ENCODE results near the gene HSDL2.
"Not testable (repeated sequence)": the region's sequence is repeated elsewhere in the genome, so short reads cannot be mapped to it uniquely, and the experiment has no call there.

The HSDL2 gene

DNA sequence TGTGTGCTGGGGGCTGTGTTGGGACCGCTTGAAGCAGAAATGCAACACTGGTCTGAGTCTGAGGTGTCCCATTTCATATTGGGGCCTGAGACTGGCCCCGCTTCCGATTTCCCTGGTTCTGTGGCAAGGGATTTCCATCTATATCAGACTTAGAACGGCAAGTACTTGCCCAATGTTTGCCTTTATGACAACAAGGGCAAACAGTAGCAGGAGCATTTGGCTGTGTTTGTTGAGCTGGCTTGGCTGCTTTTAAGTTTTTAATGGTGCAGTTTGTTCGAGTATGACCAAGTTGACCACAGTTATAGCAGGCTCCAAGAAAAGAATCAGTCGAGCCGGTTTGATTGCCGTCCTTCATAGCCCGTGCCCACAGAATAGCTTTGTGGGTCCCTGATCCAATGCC lies 17.0 kb downstream of the HSDL2 start:
- DNase-seq (ENCODE audit: low read depth in 2 of 2) = no peak

DNA sequence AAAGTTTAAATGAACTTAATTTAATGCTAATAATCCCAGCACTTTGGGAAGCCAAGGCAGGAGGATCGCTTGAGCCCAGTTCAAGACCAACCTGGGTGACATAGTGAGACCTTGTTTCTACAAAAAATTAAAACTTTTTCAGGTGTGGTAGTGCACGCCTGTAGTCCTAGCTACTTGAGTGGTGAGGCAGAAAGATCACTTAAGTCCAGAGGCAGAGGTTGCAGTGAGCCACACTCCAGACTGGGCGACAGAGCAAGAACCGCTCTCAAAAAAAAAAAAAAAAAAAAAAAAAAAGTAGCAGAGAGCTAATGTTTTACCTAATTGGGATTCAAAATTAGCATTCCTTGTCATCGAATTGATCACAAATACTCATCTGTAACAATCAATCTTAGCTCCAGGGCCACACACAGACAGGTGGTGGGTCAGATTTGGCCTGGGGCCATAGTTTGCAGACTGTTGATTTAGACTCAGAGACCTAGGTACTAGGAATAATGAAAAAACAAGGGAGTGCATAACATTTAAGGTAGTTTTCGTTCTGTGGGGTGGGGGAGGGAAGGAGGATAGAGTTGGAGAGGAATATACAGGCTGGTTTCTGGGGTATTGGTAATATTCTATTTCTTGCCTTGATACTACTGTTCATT lies 21.4 kb downstream of the HSDL2 start:
- DNase-seq (ENCODE audit: low read depth in 2 of 2) = no peak

DNA sequence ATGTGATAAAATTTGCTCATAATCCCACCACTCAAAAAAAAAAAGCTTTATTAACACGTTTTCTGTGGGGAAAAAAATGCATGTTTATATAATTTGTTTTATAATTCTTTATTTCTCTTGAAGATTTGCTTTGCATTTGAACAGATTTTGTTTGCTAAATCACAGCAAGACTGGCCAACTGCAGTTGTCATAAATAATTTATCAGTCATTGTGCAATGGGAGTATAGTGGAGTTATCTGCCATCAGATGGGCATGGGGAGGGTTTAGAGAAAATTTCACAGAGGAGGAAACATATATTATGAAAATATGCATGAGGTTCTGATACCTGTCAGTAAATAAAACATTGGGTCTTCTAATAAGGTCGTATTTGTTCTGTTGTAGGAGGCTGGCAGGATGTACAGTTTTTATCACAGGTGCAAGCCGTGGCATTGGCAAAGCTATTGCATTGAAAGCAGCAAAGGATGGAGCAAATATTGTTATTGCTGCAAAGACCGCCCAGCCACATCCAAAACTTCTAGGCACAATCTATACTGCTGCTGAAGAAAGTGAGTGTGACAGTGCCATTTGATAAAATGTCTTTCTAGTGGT lies 23.8 kb downstream of the HSDL2 start:
- no peak for DNase-seq (ENCODE audit: low read depth in 2 of 2)

DNA sequence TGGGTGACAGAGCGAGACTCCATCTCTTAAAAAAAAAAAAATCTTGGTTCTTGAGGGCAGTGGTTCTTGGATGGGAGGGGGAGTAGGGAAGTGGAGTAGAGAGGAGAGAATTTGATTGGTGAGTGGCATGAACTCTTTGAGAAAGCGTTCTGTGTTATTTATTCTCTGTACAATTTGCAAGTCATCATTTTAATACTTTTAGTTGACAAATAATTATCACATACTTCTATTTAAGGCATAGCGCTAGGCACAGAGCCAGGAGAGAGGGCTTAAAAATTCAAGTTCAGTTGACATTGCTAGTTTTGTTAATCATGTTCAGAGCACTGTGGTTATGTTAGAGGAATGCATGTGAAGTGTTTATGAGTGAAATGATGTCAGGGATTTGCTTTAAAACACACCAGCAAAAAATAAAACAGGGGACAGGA lies 24.6 kb downstream of the HSDL2 start:
- no peak for DNase-seq (ENCODE audit: low read depth in 2 of 2)

DNA sequence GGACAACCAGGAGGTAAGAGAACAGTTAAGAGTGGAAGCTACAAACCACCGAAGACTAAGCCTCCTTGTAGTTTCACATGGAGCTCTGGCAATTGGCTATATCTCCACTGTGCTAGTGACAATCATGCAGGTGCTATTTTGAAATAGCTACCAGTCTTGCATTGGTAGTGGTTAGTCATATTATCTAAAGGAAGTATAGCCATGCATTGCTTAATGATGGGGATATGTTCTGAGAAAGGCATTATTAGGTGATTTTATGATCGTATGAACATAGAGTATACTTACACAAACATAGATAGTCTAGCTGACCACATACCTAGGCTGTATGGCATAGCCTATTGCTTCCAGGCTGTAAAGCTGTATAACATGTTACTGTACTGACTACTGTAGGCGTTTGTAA lies 28.4 kb downstream of the HSDL2 start:
- DNase-seq (ENCODE audit: low read depth in 2 of 2) = no peak

DNA sequence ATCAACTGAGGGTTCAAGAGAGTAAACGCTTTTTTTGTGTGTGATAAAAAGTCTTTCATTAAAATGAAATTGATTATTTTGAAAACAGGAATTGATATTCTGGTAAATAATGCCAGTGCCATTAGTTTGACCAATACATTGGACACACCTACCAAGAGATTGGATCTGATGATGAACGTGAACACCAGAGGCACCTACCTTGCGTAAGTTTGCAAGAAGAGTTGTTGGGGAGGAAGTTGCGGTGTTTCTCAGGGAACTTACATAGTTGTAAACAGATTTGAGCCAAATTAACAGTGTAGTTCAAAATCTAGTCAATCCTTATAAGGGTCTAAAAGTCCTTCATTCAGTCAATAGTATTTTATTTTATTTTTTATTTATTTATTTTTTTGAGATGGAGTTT lies 28.9 kb downstream of the HSDL2 start:
- DNase-seq (ENCODE audit: low read depth in 2 of 2) = no peak

DNA sequence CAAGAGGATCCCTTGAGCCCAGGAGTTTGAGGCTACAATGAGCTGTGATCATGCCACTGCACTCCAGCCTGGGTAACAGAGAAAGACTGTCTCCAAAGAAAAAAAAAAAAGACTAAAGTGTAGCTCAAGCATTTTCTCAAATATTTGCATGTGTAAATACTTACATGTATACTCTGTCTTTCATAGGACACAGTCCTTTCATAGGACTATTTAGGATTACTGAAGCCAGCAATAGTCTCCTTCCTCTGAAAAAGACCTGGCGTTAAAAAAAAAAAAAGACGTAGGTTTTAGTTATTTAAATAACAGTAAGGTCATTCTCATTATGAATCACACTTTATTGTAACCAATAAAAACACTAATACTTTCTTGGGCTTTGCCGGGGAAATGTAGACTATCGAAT lies 29.9 kb downstream of the HSDL2 start:
- no peak for DNase-seq (ENCODE audit: low read depth in 2 of 2)

DNA sequence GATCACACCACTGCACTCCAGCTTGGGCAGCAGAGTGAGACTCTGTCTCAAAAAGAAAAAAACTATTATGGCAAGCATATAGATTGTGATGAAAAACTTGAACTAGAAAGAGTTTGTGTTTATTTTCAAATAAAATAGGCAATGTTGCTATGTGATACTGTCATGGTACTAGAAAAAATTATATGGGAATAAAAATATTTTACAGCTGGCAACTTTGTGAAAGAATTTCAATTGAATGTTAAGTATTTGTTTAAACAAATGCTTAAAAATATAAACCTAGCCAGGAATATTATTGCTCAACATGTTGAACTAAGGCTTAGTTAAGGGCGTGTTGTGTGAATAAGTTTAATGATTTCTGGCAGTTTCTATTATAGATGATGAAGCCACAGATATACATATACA lies 31.7 kb downstream of the HSDL2 start:
- no peak for DNase-seq (ENCODE audit: low read depth in 2 of 2)

DNA sequence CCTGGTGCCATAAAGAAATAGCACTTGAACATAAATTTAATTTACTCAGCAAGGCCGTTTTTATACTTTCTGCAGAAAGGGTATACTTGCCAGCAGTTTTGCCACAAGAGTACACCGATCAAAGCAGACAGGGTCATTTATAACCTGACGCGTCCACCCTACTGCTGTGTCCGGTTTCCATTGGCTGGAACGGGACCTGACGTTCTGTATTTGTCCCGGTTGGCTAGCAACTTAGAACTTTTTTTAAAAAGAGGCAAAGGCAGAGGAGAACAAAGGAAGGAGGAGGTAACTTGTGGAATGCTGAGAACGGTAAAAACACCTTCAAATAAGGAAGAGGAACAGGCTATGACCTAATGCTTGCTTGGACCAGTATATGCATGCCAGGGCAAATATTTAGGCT lies 33.8 kb downstream of the HSDL2 start:
- not testable (repeated sequence) for DNase-seq (ENCODE audit: low read depth in 2 of 2)

DNA sequence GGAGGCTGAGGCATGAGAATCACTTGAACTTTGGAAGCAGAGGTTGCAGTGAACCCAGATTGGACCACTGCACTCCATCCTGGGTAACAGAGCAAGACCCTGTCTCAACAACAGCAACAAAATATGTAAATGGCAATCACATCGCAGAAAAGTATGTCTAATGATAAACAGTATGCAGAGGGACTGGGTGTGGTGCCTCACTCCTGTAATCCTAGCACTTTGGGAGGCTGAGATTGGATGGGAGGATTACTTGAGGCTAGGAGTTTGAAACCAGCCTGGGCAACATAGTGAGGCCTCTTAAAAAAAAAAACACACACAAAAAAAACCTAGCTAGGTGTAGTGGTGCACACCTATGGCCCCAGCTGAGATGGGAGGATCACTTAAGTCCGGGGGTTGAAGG lies 40.3 kb downstream of the HSDL2 start:
- DNase-seq (ENCODE audit: low read depth in 2 of 2) = no peak

DNA sequence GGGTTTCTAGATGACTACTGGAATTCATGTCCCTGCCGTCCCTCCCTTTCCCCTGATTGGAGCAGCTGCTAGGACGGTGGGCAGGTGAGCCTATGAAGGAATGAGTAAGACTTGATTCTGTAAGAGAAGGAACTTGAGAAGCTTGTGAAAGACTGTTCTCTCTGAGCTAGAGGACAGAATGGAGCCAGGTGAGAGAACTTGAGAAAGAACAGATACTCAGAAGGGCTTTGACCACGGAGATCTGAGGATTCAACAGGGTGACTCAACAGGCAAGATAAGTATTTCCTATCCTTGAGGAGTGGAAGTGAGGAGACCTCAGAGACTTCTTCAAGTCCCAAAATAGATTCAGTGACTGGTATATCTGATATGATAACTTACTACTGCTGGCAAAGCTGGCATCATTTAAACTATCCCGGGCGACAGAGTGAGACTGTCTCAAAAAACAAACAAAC lies 41.9 kb downstream of the HSDL2 start:
- DNase-seq (ENCODE audit: low read depth in 2 of 2) = no peak

DNA sequence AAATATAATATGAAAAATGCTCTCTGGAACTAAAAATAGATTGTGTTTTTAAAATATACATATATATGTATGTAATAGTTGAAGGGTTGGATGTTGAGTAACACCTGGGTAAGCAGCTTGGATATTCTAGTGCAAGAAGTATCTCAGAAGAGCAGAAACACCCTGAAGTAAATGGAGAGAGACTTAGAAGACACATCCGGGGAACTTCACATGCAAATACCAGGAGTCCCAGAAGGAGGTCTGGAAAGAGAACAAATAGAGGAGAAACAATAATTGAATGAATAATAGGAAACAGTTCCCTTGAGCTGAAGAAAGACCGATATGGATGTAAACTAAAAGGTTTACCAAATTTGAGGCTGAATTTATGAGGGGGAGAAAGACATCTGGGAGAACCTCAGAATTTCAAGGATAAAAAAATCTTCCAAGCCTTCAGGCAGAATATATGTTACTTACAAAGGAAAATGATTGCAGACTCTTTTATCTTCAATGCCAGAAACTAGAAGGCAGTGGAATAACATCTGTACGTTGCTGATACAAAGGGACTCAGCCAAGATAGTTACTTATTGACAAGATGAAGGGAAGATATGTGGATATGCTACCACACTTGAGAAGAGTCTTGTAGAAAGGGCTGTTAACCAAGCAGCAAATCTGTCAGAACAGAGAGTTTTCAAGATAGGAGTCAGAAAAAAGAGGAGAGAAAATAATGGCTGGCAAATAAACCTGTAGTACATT lies 42.7 kb downstream of the HSDL2 start:
- no peak for DNase-seq (ENCODE audit: low read depth in 2 of 2)

DNA sequence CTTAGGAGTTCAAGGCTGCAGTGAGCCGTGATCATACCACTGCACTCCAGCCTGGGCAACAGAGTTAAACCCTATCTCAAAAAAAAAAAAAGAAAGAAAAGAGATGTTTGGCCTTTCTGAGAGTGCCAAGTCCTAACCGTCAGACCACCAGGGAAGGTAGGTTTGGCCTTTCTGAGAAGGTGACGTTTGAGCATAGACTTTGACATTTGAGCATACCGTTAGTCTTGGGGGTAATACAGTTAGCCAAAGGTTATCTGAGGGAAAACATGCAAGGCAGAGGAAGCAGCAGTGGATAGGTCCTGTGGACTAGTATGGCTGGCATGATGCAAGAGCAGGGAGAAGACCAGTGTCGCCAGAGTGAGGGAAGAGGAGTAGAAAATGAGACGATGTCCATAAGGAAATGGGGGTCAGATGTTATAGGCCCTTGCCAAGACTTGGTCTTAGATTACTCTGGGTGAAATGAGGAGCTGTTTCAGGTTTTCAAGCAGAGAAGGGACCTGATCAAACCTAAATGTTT lies 50.2 kb downstream of the HSDL2 start:
- no peak for DNase-seq (ENCODE audit: low read depth in 2 of 2)

DNA sequence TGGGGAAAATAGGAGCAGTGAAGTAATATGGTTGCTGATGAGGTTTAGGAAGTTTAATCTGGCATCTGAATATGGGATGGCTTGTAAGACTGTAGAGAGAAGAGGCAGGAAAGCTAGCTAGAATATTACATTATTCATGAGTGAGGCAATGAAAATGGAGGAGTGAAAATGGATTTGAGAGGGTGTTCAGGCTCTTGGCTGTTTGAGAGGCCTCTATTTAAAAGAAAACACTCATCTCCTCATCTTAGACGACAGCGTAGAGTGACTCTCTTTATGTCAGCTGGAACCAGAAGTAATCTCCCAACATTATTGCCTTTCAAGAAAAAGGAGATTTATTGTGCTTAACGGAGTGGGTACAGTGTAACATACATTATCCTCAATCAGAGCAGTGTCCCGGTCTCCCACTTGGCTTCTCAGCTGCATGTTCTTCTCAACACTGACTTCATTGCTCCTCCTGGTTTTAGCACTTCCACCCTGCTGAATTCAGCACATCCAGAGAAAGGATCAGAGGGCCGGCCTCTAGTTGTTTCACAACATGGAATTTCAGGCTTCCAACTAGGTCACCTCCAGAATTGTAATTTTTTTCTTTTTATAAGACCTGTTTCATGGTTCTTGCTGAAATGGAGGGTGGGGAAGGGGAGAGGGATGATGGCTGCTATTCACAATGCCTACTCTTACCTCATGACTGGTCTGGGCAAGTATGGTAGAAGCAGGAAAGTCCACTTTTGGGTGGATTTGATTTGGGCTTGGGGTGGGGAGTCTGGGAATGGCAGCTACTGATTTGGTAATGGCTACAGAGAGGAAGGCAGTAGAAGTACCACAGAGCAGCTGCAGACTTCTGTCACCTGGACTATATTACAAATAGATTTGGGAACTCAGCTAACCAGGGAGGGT lies 53.8 kb downstream of the HSDL2 start:
- DNase-seq (ENCODE audit: low read depth in 2 of 2) = no peak

DNA sequence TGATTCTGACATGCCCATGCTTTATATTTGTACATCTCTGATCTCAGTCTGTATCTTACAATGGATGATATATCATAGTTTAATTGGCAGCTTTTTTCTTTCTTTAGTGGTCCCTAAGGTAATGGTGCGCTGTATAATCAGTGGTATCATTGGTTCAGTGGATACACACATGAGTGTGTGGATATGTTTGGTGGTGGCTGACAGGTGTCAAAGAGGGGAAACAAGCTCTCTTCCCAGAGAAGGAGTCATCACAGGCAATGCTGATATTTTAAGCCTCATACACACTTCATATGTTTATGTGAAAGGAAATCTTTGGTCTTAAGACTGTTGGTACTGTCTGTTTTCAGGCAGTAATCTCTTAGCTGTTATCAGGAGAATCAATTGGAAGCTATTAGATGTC lies 54.6 kb downstream of the HSDL2 start:
- no peak for DNase-seq (ENCODE audit: low read depth in 2 of 2)

DNA sequence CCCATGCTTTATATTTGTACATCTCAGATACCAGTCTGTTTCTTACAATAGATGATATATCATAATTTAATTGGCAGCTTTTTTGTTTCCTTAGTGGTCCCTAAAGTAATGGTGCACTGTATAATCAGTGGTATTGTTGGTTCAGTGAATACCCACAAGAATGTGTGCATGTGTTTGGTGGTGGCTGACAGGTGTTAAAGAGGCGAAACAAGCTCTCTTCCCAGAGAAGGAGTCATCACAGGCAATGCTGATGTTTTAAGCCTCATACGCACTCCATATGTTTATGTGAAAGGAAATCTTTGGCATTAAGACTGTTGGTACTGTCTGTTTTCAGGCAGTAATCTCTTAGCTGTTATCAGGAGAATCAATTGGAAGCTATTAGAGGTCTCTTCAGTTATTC lies 57.5 kb downstream of the HSDL2 start:
- DNase-seq (ENCODE audit: low read depth in 2 of 2) = no peak

DNA sequence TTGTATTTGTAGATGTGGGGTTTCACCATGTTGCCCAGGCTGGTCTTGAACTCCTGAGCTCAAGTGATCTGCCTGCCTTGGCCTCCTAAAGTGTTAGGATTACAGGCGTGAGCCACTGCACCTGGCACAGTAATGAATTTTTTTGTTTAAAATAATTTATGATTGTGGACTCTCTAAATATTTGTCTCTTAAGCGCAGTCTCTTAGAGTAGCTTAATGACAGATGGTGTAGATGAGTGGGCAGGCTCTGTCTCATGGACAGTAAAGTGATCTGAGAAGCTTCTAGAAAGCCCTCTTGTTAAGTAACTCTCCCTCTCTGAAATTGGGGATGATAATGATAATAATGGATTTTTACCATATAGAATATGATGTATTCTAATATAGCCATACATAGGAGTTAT lies 59.3 kb downstream of the HSDL2 start:
- no peak for DNase-seq (ENCODE audit: low read depth in 2 of 2)

DNA sequence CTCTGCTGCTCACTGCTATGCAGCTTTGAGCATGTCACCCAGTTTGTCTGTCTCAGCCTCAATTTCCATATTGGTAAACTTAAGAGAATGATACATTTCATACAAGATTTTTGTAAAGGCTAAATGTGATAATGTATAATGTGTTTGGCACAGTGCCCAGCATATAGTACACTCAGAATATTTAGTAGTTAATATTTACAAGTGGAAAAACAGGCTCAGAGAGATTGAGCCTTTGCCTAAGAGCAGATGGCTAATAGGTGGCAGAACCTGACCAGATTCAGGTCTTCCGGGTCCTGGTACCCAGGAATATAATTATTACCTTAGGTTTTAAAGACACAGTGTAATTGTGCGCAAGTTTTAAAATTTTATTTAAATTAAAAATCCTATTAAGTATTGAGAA lies 59.9 kb downstream of the HSDL2 start:
- DNase-seq (ENCODE audit: low read depth in 2 of 2) = no peak

DNA sequence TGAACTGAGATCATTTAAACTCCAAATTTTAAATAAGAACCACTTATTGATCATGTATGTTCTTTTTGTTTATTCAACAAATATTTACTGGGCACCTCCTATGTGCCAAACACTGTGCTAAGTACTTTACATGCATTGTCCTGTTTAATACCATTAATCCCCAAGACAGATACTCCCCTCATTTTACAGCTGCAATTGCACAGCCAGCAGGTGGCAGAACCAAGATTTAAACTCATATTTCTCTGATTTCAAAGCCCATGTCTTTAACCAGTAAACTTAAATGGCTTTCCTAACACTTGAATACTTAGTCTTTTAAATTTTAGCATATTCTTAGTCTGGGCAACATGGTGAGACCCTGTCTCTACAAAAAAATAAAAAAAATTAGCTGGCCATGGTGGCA lies 63.3 kb downstream of the HSDL2 start:
- no peak for DNase-seq (ENCODE audit: low read depth in 2 of 2)

DNA sequence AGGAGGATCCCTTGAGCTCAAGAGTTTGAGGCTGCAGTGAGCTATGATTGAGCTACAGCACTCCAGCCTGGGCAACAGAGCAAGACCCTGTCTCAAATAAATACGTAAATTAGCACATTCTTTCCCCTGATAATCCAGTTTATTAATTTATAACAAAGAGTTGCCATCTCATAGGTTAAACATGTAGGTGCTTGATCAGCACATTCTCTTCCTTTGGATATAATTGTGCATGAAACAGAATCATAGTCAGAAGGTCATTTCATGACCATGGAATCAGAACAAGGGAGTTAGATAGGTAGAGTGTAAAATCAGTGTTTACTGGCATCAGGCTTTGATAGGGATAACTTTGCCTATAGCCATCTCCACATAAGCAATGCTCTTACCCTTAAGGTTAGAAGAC lies 63.7 kb downstream of the HSDL2 start:
- DNase-seq (ENCODE audit: low read depth in 2 of 2) = no peak

DNA sequence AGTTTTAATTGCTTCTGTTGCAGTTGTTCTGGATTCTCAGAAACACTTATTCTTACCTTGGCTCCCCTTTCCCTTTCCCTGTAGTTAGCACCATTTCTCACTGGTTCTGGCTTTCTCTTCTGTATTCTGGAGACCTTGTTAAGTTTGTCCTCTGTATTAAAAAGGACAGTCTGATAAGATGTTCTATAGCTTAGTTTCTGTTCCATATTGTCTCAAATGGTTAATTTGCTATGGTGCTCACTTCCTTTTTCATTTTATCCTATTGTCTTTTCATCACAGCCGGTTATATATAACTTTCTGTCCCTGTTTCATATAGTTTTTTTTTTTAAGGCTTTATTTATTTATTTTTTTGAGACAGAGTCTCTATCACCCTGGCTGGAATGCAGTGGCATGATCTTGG lies 65.3 kb downstream of the HSDL2 start:
- no peak for DNase-seq (ENCODE audit: low read depth in 2 of 2)

DNA sequence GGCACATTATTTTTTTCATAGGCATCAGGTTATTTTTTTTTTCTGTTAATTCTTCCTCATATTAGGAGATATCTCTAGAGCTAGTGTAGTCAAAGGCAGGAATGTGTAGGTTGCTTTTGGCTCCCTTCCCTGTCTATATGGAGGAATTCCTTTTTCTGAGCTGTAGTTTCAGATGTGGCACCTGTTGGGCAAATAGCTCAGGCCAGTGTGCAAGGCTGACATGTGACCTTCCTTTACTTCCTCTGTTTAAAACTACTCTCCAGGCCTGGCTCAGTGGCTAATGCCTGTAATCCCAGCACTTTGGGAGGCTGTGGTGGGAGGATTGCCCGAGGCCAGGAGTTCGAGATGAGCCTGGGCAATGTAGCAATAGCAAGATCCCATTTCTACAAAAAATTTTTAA lies 66.2 kb downstream of the HSDL2 start:
- no peak for DNase-seq (ENCODE audit: low read depth in 2 of 2)

Measured in stimulated activated CD4-positive, alpha-beta T cell treated with anti-CD3 and anti-CD28 coated beads, Interleukin-15, amount 100 ng/mL, for 48 hours (primary cell).